ENCODE results near the gene TCF23.
"Not testable (repeated sequence)": the region's sequence is repeated elsewhere in the genome, so short reads cannot be mapped to it uniquely, and the experiment has no call there.

TCF23 gene

GRCh38 chr2:27158468-27158867 lies 9.7 kb downstream of the TCF23 start:
- H3K4me3 ChIP-seq (ENCODE audit: low read length), result no peak overlapping the region
- TF ChIP-seq ZNF274 (IDR thresholded peaks at IDR 0.05; ENCODE audit: low read depth, low read length), result no peak

DNA sequence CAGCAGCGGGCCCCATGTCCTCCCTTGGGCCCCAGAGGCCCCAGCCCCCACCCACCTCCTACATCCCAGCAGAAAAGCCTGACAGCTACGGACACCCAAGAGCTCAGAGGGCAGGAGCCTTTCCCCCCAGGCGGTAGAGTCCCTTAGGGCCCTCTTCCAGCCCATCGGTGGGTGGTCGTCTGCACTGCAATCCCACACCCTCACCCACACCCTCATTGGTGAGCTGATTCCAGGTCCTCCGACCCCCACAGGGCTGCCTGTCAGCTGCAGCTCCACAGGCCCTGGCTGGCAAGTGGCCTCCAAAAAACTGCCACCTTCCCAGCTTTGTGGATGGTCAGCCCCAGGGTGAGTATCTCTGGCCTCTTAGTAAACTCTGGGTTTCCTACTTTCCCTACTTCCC lies 10.5 kb downstream of the TCF23 start:
- TF ChIP-seq ZNF274 (IDR thresholded peaks at IDR 0.05; ENCODE audit: low read depth, low read length), result no peak
- no peak overlapping the region for H3K4me3 ChIP-seq (ENCODE audit: low read length)

DNA sequence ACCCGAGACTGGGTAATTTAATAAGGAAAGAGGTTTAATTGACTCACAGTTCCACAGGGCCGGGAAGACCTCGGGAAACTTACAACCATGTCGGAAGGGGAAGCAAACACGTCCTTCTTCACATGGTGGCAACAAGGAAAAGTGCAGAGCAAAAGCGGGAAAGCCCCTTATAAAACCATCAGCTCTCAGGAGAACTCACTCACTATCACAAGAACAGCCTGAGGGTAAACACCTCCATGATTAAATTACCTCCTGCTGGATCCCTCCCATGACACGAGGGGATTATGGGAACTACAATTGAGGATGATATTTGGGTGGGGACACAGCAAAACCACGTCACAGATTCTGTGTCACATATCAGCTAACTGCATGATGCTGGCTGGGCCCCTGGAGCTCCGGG lies 11.4 kb downstream of the TCF23 start:
- no peak for TF ChIP-seq ZNF274 (IDR thresholded peaks at IDR 0.05; ENCODE audit: low read depth, low read length)
- no peak overlapping the region for H3K4me3 ChIP-seq (ENCODE audit: low read length)

DNA sequence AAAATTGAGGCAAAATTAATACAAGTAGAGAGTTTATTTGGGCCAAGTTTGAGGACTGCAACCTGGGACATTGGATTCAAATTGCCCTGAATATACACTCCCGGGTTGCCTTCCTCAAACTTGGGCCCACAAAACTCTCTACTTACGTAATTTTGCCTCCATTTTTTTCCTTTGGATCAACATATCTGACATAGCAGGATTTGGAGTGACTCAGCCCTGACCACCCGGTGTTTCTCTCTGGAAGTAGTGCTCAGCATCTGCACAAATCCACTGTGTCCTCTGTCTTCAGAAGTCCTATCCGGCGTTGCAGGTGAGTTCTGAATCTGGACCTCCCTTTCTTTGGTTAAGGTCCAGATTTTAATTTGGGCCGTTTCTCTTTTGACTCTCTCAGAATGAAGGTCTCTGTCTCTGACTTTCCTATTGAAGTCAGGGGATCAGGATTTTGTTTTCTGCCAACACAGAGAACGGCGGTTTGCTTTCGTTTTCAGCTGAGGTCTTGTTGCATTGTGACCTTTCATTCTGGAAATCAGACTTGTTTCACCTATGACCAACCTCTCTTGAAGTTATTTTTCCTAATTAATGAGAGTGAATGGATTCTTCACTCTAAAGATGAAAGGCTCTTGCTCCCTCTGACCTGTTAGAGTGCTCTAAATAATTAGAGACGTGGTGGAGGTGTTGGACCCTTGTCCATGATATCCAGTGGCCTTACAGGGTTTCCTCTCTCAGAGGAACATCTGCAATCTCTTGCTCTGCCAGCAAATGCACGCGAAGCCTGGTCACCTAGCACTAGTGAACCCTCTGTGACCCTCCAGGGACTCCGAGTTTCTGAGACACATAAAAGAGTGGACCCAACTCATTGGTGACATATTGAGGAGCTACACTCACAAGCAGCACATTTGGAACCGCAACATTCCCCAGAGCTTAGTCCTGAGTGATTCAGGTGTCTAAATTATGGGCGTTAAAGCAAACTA lies 13.6 kb downstream of the TCF23 start:
- no peak for TF ChIP-seq ZNF274 (IDR thresholded peaks at IDR 0.05; ENCODE audit: low read depth, low read length)

DNA sequence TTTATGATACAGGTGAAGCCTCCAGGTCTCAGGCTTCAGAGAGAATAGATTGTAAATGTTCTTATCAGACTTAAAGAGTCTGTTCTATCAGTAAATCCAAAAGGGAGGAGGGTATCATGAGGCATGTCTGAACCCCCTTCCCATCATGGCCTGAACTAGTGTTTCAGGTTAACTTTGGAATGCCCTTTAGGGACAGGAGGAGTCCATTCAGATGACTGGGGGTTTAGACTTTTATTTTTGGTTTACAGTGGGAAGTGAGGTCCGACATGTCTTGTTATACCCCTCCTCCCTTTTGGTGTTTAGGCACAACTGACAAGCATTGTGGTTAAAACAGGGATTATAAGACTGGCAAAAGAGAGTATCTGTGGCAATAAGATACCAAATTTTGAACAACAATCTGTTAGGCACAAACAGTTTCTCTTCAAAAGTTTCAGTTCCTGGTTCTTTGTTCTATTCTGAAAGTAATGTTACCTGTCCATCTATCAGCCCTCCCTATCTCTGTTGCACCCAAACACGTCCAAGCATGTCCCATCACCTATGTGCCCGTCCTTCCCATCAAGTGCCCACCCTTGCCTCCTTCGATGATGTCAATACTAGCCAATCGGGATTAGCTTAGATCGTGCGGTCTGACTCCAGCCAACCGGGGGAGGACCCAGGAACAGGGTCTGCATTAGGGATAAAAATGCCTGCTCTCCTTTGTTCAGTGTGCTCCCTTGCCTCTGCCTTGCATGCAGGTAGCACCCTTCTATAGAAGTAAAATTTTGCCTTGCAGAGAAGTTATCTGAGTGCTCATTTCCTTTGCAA lies 16.4 kb downstream of the TCF23 start:
- H3K4me3 ChIP-seq (ENCODE audit: low read length), result no peak overlapping the region

More for the DNA sequence above, 13.6 kb downstream of the TCF23 start:
- no peak overlapping the region for H3K4me3 ChIP-seq (ENCODE audit: low read length)

DNA sequence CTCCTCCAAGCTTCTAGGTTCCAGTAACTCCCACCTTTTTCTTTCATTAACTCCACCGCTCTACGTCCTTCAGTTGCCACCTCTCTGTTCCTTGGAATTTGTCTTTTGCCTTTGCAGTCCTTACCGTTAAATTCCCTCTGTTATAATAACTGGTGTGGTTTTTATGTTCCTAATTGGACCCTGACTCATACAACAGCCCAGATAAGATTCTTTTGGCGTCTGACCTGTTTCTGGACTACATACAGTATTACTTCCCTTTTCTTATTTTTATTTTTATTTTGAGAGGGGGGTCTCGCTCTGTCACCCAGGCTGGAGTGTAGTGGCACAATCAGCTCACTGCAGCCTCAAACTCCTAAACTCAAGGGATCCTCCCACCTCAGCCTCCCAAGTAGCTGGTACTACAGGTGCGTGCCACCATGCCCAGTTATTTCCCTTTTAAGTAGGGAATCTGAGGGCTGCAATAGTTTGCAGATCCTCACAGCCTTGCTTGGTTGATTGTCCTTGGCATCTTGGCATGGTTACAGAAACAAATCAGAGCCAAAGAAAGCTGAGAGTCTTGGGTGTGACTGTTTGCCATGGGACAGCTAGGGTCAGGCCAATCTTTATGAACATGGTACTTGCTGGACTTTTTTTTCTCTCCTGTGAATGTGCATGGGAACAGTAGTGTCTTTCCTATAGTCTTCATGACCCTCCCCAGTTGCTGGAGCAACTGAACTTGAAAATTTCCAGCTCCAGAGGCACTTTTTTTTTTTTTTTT lies 22.0 kb downstream of the TCF23 start:
- no peak for TF ChIP-seq ZNF274 (IDR thresholded peaks at IDR 0.05; ENCODE audit: low read depth, low read length)
- no peak overlapping the region for H3K4me3 ChIP-seq (ENCODE audit: low read length)

More for the DNA sequence above, 16.4 kb downstream of the TCF23 start:
- TF ChIP-seq ZNF274 (IDR thresholded peaks at IDR 0.05; ENCODE audit: low read depth, low read length), result no peak

- no peak overlapping the region for H3K4me3 ChIP-seq (ENCODE audit: low read length)
- no peak for TF ChIP-seq ZNF274 (IDR thresholded peaks at IDR 0.05; ENCODE audit: low read depth, low read length)
Measured at GRCh38 chr2:27171351-27171848, 22.6 kb downstream of the TCF23 start.

GRCh38 chr2:27174638-27175037 lies 25.8 kb downstream of the TCF23 start:
- H3K4me3 ChIP-seq (ENCODE audit: low read length), result no peak overlapping the region
- TF ChIP-seq ZNF274 (IDR thresholded peaks at IDR 0.05; ENCODE audit: low read depth, low read length), result no peak

- H3K4me3 ChIP-seq (ENCODE audit: low read length), result no peak overlapping the region
- TF ChIP-seq ZNF274 (IDR thresholded peaks at IDR 0.05; ENCODE audit: low read depth, low read length), result no peak
Measured at GRCh38 chr2:27175330-27175729, 26.5 kb downstream of the TCF23 start.

DNA sequence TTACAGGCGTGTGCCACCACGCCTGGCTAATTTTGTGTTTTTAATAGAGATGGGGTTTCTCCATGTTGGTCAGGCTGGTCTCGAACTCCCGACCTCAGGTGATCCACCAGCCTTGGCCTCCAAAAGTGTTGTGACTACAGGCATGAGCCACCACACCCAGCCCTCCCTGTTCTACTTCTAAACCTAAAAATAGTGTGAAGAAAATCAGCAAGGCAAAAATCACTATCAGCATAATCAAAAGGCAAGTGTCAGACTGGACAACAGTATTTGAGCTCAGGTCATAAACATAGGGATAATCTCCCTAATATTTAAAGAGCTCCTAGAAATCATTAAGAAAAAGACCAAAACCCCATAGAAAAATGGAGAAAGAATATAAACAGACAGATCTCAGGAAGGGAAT lies 27.0 kb downstream of the TCF23 start:
- H3K4me3 ChIP-seq (ENCODE audit: low read length), result not testable (repeated sequence)

DNA sequence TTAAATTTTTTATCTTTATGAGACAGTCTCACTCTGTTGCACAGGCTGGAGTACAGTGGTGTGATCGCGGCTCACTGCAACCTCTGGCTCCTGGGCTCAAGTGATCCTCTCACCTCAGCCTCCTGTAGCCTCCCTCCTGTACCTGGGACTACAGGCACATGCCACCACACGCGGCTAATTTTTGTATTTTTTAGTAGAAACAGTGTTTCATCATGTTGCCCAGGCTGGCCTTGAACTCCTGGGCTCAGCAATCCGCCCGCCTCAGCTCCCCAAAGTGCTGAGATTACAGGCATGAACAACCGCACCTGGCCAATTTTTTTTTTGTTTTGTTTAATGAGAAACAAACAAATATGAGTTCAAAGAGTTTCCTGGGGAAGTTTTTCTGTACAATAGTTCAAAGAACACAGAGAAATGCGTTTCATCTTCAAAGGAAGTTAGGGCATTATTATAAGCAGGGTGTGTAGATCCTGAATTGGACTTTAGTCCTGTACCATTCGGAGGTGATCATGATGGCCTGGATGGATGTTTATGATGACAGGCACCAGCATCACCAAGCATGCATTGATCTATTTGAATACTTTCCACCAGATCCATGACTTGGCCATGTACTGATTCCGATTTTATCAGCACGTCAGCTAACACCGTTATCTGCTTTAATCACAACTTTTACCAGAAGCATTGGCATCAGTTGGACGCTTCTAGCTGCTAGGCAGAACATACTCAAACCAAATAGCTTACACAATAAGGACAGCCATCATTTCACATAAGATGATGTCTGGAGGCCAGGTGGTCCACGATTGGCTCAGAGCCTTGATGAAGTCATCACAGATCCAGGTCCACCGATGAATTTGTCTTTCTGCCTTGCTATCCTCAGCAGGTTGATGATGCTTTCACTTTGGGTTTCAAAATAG lies 28.9 kb downstream of the TCF23 start:
- no peak for TF ChIP-seq ZNF274 (IDR thresholded peaks at IDR 0.05; ENCODE audit: low read depth, low read length)
- no peak overlapping the region for H3K4me3 ChIP-seq (ENCODE audit: low read length)

DNA sequence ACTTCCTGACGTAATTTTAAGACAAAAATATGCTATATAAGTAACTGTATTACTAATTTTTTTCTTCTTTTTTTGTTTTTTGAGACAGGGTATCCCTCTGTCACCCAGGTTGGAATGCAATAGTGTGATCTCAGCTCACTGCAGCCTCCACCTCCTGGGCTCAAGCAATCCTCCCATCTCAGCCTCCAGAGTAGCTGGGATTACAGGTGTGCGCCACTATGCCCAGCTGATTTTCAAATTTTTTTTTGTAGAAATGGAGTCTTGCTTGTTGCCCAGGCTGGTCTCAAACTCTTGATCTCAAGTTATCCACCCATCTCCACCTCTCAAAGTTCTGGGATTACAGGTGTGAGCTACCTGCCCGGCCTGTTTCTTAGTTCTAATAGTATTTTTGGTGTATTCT lies 29.7 kb downstream of the TCF23 start:
- no peak for TF ChIP-seq ZNF274 (IDR thresholded peaks at IDR 0.05; ENCODE audit: low read depth, low read length)
- no peak overlapping the region for H3K4me3 ChIP-seq (ENCODE audit: low read length)
